Measurements from ENCODE around the gene SALL4.

Gene SALL4

DNA sequence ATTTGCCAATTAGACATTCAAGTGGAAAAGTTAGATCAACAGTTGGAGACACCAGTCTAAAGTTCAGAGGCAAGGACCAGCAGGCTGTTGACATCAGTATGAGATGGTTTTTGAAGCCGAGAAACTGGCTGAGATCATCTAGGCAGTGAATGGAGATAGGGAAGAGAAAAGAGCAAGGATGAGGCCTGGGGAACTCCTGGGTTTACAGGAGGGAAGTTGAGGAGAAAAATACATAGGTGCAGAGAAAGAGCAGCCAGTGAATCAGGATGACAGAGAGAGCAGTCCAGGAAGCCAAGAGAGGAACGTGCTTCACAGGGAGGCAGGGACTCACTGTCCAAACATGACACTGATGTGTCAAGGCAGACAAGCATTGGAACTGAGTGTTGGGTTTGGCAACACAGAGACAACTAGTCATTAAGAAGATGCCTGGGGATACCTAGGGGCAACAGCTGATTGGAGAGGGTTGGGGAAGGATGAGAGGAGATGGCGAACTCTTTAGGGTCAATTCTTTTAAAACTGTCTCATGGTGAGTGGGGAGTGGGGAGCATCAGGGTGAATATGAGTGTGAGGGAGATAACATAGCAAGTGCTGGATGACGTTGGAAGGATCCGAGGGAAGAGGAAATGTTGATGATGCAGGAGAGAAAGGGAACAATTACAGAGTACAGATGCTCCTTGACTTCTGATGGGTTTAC lies 13.2 kb upstream of the SALL4 start:
- Histone ChIP-seq H2AFZ (ENCODE audit: low read depth, low read length) (no peak overlapping the region), H3K27me3 (ENCODE audit: low read depth, low read length) (peaks cover 18% of the 10 kb centered on the region), H3K27ac (ENCODE audit: low read length) (no peak overlapping the region), H3K36me3 (replicated peaks; ENCODE audit: low read depth, low read length) (no peaks in the 10 kb centered on the region), H3K4me2 (ENCODE audit: low read length) (no peak overlapping the region), H3K9me3 (ENCODE audit: insufficient read depth, low read length) (no peaks in the 10 kb centered on the region), H3K4me3 (ENCODE audit: low read length) (no peak overlapping the region), H3K79me2 (ENCODE audit: low read length) (no peaks in the 10 kb centered on the region), H3K4me1 (ENCODE audit: low read length) (no peaks in the 10 kb centered on the region), H3K9ac (ENCODE audit: low read length) (no peak overlapping the region), H4K20me1 (ENCODE audit: insufficient read depth, low read length) (no peaks in the 10 kb centered on the region)
- TF ChIP-seq, protein P1, sequence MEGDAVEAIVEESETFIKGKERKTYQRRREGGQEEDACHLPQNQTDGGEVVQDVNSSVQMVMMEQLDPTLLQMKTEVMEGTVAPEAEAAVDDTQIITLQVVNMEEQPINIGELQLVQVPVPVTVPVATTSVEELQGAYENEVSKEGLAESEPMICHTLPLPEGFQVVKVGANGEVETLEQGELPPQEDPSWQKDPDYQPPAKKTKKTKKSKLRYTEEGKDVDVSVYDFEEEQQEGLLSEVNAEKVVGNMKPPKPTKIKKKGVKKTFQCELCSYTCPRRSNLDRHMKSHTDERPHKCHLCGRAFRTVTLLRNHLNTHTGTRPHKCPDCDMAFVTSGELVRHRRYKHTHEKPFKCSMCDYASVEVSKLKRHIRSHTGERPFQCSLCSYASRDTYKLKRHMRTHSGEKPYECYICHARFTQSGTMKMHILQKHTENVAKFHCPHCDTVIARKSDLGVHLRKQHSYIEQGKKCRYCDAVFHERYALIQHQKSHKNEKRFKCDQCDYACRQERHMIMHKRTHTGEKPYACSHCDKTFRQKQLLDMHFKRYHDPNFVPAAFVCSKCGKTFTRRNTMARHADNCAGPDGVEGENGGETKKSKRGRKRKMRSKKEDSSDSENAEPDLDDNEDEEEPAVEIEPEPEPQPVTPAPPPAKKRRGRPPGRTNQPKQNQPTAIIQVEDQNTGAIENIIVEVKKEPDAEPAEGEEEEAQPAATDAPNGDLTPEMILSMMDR (IDR thresholded peaks at IDR 0.05; ENCODE audit: low read depth, low read length), result no peak
- TF ChIP-seq EZH2phosphoT487 (IDR thresholded peaks at IDR 0.05; ENCODE audit: low read depth), result no peak

DNA sequence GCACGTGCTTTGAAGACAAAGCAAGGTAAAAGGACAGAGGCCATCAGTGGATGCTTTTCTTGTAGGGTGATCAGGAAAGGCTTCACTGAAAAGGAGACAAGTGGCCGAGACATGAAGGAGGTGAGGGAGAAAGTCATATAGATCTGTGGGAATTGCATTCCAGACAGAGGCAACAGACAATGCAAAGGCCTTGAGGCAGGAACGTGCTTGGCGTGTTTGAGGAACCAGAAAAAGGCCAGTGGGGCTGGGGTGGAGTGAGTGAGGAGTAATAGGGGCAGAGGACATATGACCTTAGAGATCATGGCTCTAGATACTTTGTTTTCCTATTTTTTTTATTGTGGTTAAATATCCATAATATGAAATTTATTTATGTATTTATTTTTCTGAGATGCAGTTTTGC lies 10.5 kb upstream of the SALL4 start:
- TF ChIP-seq, protein P1 (IDR thresholded peaks at IDR 0.05; ENCODE audit: low read depth, low read length), result no peak
- TF ChIP-seq EZH2phosphoT487 (IDR thresholded peaks at IDR 0.05; ENCODE audit: low read depth), result no peak
- Histone ChIP-seq H4K20me1 (ENCODE audit: insufficient read depth, low read length) (no peaks in the 10 kb centered on the region), H3K36me3 (replicated peaks; ENCODE audit: low read depth, low read length) (no peaks in the 10 kb centered on the region), H3K4me3 (ENCODE audit: low read length) (no peak overlapping the region), H3K4me1 (ENCODE audit: low read length) (no peaks in the 10 kb centered on the region), H3K27ac (ENCODE audit: low read length) (no peak overlapping the region), H2AFZ (ENCODE audit: low read depth, low read length) (no peak overlapping the region), H3K9me3 (ENCODE audit: insufficient read depth, low read length) (no peaks in the 10 kb centered on the region), H3K4me2 (ENCODE audit: low read length) (no peak overlapping the region), H3K27me3 (ENCODE audit: low read depth, low read length) (peaks cover 18% of the 10 kb centered on the region), H3K79me2 (ENCODE audit: low read length) (no peaks in the 10 kb centered on the region), H3K9ac (ENCODE audit: low read length) (no peak overlapping the region)

DNA sequence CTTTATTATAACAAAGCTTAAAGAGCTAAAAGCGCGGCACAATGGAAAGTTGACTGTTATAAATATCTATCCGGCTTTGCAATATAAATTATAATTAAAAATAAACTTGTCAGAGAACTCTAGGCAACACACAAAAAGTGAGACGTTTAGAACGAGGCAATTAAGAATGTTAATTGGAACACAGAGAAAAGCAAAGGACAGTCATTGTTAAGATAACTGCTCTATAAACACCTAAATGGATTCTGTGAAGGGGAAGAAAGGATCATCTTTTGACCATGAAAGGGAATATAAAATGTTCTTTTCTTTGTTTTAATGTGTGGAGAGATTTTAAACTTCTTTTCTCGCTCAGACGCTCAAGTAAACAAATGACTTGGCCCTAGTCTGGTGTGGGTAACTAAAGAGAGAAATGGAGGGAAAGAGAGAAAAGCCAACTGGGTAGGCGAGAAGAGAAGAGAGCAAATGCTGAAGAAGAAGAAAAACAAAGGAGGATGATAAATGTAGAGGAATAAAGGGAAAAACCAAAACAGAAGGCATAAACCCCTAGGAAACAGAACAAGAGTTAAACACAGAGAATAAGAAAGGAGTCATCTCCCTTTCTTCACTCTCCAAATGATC lies 9.3 kb upstream of the SALL4 start:
- Histone ChIP-seq H3K4me3 (ENCODE audit: low read length) (no peak overlapping the region), H3K9me3 (ENCODE audit: insufficient read depth, low read length) (no peaks in the 10 kb centered on the region), H3K36me3 (replicated peaks; ENCODE audit: low read depth, low read length) (no peaks in the 10 kb centered on the region), H3K27ac (ENCODE audit: low read length) (no peak overlapping the region), H3K4me2 (ENCODE audit: low read length) (no peak overlapping the region), H3K9ac (ENCODE audit: low read length) (no peak overlapping the region), H3K4me1 (ENCODE audit: low read length) (no peaks in the 10 kb centered on the region), H3K79me2 (ENCODE audit: low read length) (no peaks in the 10 kb centered on the region), H2AFZ (ENCODE audit: low read depth, low read length) (no peak overlapping the region), H4K20me1 (ENCODE audit: insufficient read depth, low read length) (no peaks in the 10 kb centered on the region), H3K27me3 (ENCODE audit: low read depth, low read length) (peaks cover 18% of the 10 kb centered on the region)
- no peak for TF ChIP-seq EZH2phosphoT487 (IDR thresholded peaks at IDR 0.05; ENCODE audit: low read depth)
- TF ChIP-seq, protein P1 (IDR thresholded peaks at IDR 0.05; ENCODE audit: low read depth, low read length), result no peak

DNA sequence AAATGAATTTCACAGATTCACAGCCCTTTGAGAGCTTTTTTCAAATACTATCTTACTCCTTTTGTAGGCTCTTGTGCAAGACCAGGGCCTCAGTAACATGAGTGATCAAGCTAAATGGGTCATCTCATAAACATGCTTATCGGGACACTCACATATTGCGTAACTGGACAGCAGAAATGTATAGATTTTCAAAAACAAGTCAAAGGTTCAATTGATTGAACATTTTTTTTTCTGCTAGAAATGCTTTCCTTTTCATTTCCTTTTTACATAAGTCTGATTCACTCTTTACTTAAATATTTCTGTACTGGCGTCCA lies 8.7 kb upstream of the SALL4 start:
- Histone ChIP-seq H3K4me2 (ENCODE audit: low read length) (no peak overlapping the region), H3K9ac (ENCODE audit: low read length) (no peak overlapping the region), H2AFZ (ENCODE audit: low read depth, low read length) (no peak overlapping the region)

More for the DNA sequence above, 8.7 kb upstream of the SALL4 start:
- H3K4me3 ChIP-seq (ENCODE audit: low read length), result no peak overlapping the region
- H3K27ac ChIP-seq (ENCODE audit: low read length), result no peak overlapping the region
- H3K36me3 ChIP-seq (replicated peaks; ENCODE audit: low read depth, low read length), result no peaks in the 10 kb centered on the region
- TF ChIP-seq, protein P1 (IDR thresholded peaks at IDR 0.05; ENCODE audit: low read depth, low read length), result no peak
- TF ChIP-seq EZH2phosphoT487 (IDR thresholded peaks at IDR 0.05; ENCODE audit: low read depth), result no peak
- no peaks in the 10 kb centered on the region for H4K20me1 ChIP-seq (ENCODE audit: insufficient read depth, low read length)
- H3K79me2 ChIP-seq (ENCODE audit: low read length), result no peaks in the 10 kb centered on the region
- peaks cover 18% of the 10 kb centered on the region for H3K27me3 ChIP-seq (ENCODE audit: low read depth, low read length)
- no peaks in the 10 kb centered on the region for H3K4me1 ChIP-seq (ENCODE audit: low read length)
- no peaks in the 10 kb centered on the region for H3K9me3 ChIP-seq (ENCODE audit: insufficient read depth, low read length)

Measured in OCI-LY3 (cell line).